Trophoblast cell (in vitro differentiated cells and primary cell): ENCODE results near the gene ETNK1.

Experiments used
- DNase-seq, 2 donors: peaks; one replicate each; pipeline ENCODE4 v3.0.0-alpha.2; 2016
- H2AFZ ChIP-seq: 2 replicates; pipeline ENCODE4 v1.6.1; 2013; ENCODE audit warnings: low read length, moderate library complexity, mild to moderate bottlenecking; ENCODE audit not compliant: insufficient read depth, poor library complexity
- H2AK5ac ChIP-seq: 2 replicates; pipeline ENCODE4 v1.6.1; 2013; ENCODE audit warnings: mild to moderate bottlenecking, low read length
- H2BK120ac ChIP-seq: 2 replicates; pipeline ENCODE4 v1.6.1; 2013; ENCODE audit warnings: low read length, mild to moderate bottlenecking, moderate library complexity; ENCODE audit not compliant: insufficient read depth, poor library complexity
- H2BK12ac ChIP-seq: 2 replicates; pipeline ENCODE4 v1.6.1; 2013; ENCODE audit warnings: mild to moderate bottlenecking, low read length, moderate library complexity
- H2BK5ac ChIP-seq: 2 replicates; pipeline ENCODE4 v1.6.1; 2013; ENCODE audit warnings: low read length, low read depth, moderate library complexity, mild to moderate bottlenecking; ENCODE audit not compliant: poor library complexity
- H3K14ac ChIP-seq: 2 replicates; pipeline ENCODE4 v1.6.1; 2013; ENCODE audit warnings: mild to moderate bottlenecking, low read length
- H3K18ac ChIP-seq: 2 replicates; pipeline ENCODE4 v1.6.1; 2013; ENCODE audit warnings: mild to moderate bottlenecking, low read length
- H3K23ac ChIP-seq: 2 replicates; pipeline ENCODE4 v1.6.1; 2013; ENCODE audit warnings: low read length
- H3K27ac ChIP-seq: 2 replicates; pipeline ENCODE4 v1.5.1; 2013; ENCODE audit warnings: low read depth, mild to moderate bottlenecking, inconsistent platforms, low read length, moderate library complexity
- H3K27me3 ChIP-seq: 2 replicates; pipeline ENCODE4 v1.6.1; 2013; ENCODE audit warnings: inconsistent platforms, mild to moderate bottlenecking, low read length, moderate library complexity; ENCODE audit not compliant: insufficient read depth
- H3K36me3 ChIP-seq, 2 experiments: 1 replicate in 1 of 2; 2 replicates in 1 of 2; pipeline ENCODE4 v1.6.1; 2013; ENCODE audit warnings: low read length in 2 of 2, mild to moderate bottlenecking in 2 of 2, moderate library complexity in 1 of 2; ENCODE audit not compliant: insufficient read depth in 2 of 2, control insufficient read depth in 1 of 2
- H3K4ac ChIP-seq: 2 replicates; pipeline ENCODE4 v1.6.1; 2013; ENCODE audit warnings: low read depth, mild to moderate bottlenecking, low read length, moderate library complexity
- H3K4me1 ChIP-seq, 2 experiments: 1 replicate in 1 of 2; 2 replicates in 1 of 2; pipeline ENCODE4 v1.6.1; 2013; ENCODE audit warnings: low read length in 2 of 2, mild to moderate bottlenecking in 2 of 2, moderate library complexity in 1 of 2; ENCODE audit not compliant: insufficient read depth in 2 of 2, control insufficient read depth in 1 of 2
- H3K4me2 ChIP-seq: 2 replicates; pipeline ENCODE4 v1.6.1; 2013; ENCODE audit warnings: inconsistent platforms, mild to moderate bottlenecking, low read length, moderate library complexity
- H3K4me3 ChIP-seq: 2 replicates; pipeline ENCODE4 v1.5.1; 2013; ENCODE audit warnings: mild to moderate bottlenecking, low read depth, low read length, inconsistent platforms
- H3K79me1 ChIP-seq: one replicate; pipeline ENCODE4 v1.6.1; 2013; ENCODE audit warnings: low read length
- H3K79me2 ChIP-seq: 2 replicates; pipeline ENCODE4 v1.6.1; 2013; ENCODE audit warnings: low read length, mild to moderate bottlenecking; ENCODE audit not compliant: control insufficient read depth, insufficient read depth, poor library complexity
- H3K9ac ChIP-seq: 2 replicates; pipeline ENCODE4 v1.6.1; 2013; ENCODE audit warnings: mild to moderate bottlenecking, low read length
- H3K9me3 ChIP-seq: 2 replicates; pipeline ENCODE4 v1.6.1; 2013; ENCODE audit warnings: low read depth, mild to moderate bottlenecking, control low read depth, inconsistent platforms, low read length; ENCODE audit not compliant: insufficient read depth
- H4K12ac ChIP-seq: 2 replicates; pipeline ENCODE4 v1.6.1; 2013; ENCODE audit warnings: low read depth, mild to moderate bottlenecking, low read length, moderate library complexity
- H4K8ac ChIP-seq: 2 replicates; pipeline ENCODE4 v1.6.1; 2013; ENCODE audit warnings: low read depth, mild to moderate bottlenecking, low read length, moderate library complexity
- H4K91ac ChIP-seq: one replicate; pipeline ENCODE4 v1.6.1; 2013; ENCODE audit warnings: low read depth, mild to moderate bottlenecking, low read length, moderate library complexity
- WGBS: extraction: QIAGEN DNeasy Blood & Tissue Kit; methylation state at CpG from one replicate; pipeline ENCODE4 v1.1.7; 2013; ENCODE audit warnings: missing lambda C conversion rate; ENCODE audit not compliant: insufficient read length, insufficient coverage; ENCODE audit errors: extremely low coverage; 5-methylcytosine and 5-hydroxymethylcytosine counted together

The ETNK1 gene

GRCh38 chr12:22598141-22598762 is 26.7 kb upstream of the ETNK1 start:
- no peaks in the 10 kb centered on the region for H3K79me1 ChIP-seq
- WGBS: no CpG with 5 or more reads among the region's 2 CpGs
- no peak for DNase-seq
- H3K4me3 ChIP-seq: no peak overlapping the region
- no peaks in the 10 kb centered on the region for H3K4me1 ChIP-seq
- H2BK12ac ChIP-seq: no peak overlapping the region
- H3K4ac ChIP-seq: no peak overlapping the region
- H3K18ac ChIP-seq: no peak overlapping the region
- no peak overlapping the region for H4K91ac ChIP-seq
- no peak overlapping the region for H2BK120ac ChIP-seq
- no peak overlapping the region for H4K12ac ChIP-seq
- no peak overlapping the region for H3K14ac ChIP-seq
- H2BK5ac ChIP-seq: no peak overlapping the region
- H3K27me3 ChIP-seq: no peaks in the 10 kb centered on the region
- H4K8ac ChIP-seq: no peak overlapping the region
- no peak overlapping the region for H3K9ac ChIP-seq
- no peaks in the 10 kb centered on the region for H3K79me2 ChIP-seq
- no peak overlapping the region for H2AFZ ChIP-seq
- H3K23ac ChIP-seq: no peak overlapping the region
- H3K36me3 ChIP-seq: no peaks in the 10 kb centered on the region
- H3K27ac ChIP-seq: no peak overlapping the region
- H2AK5ac ChIP-seq: no peak overlapping the region
- no peaks in the 10 kb centered on the region for H3K9me3 ChIP-seq
- no peak overlapping the region for H3K4me2 ChIP-seq

DNA sequence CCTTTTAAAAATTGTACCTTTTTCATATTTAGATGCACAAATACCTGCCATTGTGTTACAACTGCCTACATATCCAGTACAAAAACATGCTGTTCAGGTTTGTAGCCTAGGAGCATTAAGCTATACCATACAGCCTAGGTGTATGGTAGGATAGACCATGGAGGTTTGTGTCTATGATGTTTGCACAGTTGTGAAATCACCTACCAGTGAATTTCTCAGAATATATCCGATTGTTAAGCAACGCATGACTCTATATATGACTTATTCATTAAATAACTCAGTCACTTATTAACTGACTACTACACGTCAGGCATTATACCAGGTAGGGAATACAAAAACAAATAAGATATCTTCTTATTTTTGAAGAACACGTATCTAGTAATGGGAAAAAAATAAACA is 26.2 kb upstream of the ETNK1 start:
- no peak overlapping the region for H3K9ac ChIP-seq

DNA sequence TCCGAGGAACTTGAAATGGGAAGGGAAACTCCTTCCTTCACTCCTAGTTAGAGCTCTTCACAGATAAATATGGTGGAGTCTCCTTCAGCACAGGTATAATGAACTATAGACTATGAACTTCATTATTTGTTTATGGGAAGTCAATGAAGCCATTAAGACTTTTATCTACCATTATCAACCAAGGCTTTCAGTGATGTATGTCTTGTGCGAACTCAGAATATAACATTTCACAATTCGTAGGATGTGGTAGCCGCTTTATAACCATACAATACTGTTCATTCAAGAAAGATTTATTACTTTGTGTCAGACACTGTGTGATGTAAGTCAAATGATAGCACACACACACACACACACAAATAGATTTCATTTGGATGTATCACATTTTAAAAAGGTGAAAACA is 24.8 kb upstream of the ETNK1 start:
- H4K8ac ChIP-seq: no peak overlapping the region
- H3K79me1 ChIP-seq: no peaks in the 10 kb centered on the region
- no peak overlapping the region for H2BK120ac ChIP-seq
- H3K4me3 ChIP-seq: no peak overlapping the region
- H3K36me3 ChIP-seq: no peaks in the 10 kb centered on the region
- H3K18ac ChIP-seq: no peak overlapping the region
- H3K9ac ChIP-seq: no peak overlapping the region
- H3K4ac ChIP-seq: no peak overlapping the region
- no peaks in the 10 kb centered on the region for H3K27me3 ChIP-seq
- H3K9me3 ChIP-seq: no peaks in the 10 kb centered on the region
- H3K23ac ChIP-seq: no peak overlapping the region
- H4K12ac ChIP-seq: no peak overlapping the region
- H2AK5ac ChIP-seq: no peak overlapping the region
- H3K4me2 ChIP-seq: no peak overlapping the region
- no peak overlapping the region for H3K14ac ChIP-seq
- WGBS: no CpG with 5 or more reads among the region's 4 CpGs
- no peak overlapping the region for H2AFZ ChIP-seq
- DNase-seq: no peak
- no peak overlapping the region for H2BK12ac ChIP-seq
- no peak overlapping the region for H4K91ac ChIP-seq
- H3K79me2 ChIP-seq: no peaks in the 10 kb centered on the region
- no peaks in the 10 kb centered on the region for H3K4me1 ChIP-seq
- H2BK5ac ChIP-seq: no peak overlapping the region
- no peak overlapping the region for H3K27ac ChIP-seq

More for the DNA sequence above, 26.2 kb upstream of the ETNK1 start:
- no CpG with 5 or more reads among the region's 4 CpGs for WGBS
- no peak overlapping the region for H2BK5ac ChIP-seq
- H3K14ac ChIP-seq: no peak overlapping the region
- H3K4me2 ChIP-seq: no peak overlapping the region
- no peak overlapping the region for H2BK12ac ChIP-seq
- no peak overlapping the region for H4K8ac ChIP-seq
- H3K36me3 ChIP-seq: no peaks in the 10 kb centered on the region
- no peak for DNase-seq
- H3K18ac ChIP-seq: no peak overlapping the region
- H3K27me3 ChIP-seq: no peaks in the 10 kb centered on the region
- no peak overlapping the region for H3K23ac ChIP-seq
- H2BK120ac ChIP-seq: no peak overlapping the region
- no peak overlapping the region for H4K12ac ChIP-seq
- no peak overlapping the region for H3K4ac ChIP-seq
- no peak overlapping the region for H2AK5ac ChIP-seq
- H3K79me1 ChIP-seq: no peaks in the 10 kb centered on the region
- H3K9me3 ChIP-seq: no peaks in the 10 kb centered on the region
- H3K4me1 ChIP-seq: no peaks in the 10 kb centered on the region
- H3K4me3 ChIP-seq: no peak overlapping the region
- H3K27ac ChIP-seq: no peak overlapping the region
- H4K91ac ChIP-seq: no peak overlapping the region
- H3K79me2 ChIP-seq: no peaks in the 10 kb centered on the region
- H2AFZ ChIP-seq: no peak overlapping the region

GRCh38 chr12:22609501-22609900 is 15.5 kb upstream of the ETNK1 start:
- Histone ChIP-seq H4K91ac (no peak overlapping the region), H3K79me2 (no peaks in the 10 kb centered on the region), H3K9me3 (no peaks in the 10 kb centered on the region), H4K8ac (no peak overlapping the region), H3K4me1 (no peaks in the 10 kb centered on the region), H2BK120ac (no peak overlapping the region), H3K9ac (no peak overlapping the region), H4K12ac (no peak overlapping the region), H3K27ac (no peak overlapping the region), H2BK5ac (no peak overlapping the region), H2BK12ac (no peak overlapping the region), H3K14ac (no peak overlapping the region), H3K4me3 (no peak overlapping the region), H2AFZ (no peak overlapping the region), H3K18ac (no peak overlapping the region), H3K27me3 (no peaks in the 10 kb centered on the region), H2AK5ac (no peak overlapping the region), H3K36me3 (no peaks in the 10 kb centered on the region), H3K79me1 (no peaks in the 10 kb centered on the region), H3K4me2 (no peak overlapping the region), H3K23ac (no peak overlapping the region), H3K4ac (no peak overlapping the region)
- no peak for DNase-seq
- 100% methylated on average over 2 of the region's 4 CpGs for WGBS
